Measurements from ENCODE around the gene SMCO3. TPM values are rescaled to one million over a fixed set of nuclear protein-coding genes. Genes with fewer than 3 reads are reported as not detected.

The SMCO3 gene
- total RNA-seq, 1 donor, result not detected

Other genes with a start within 250 kb of the SMCO3 start
- gene PLBD1, start 246.3 kb downstream of the SMCO3 start, total RNA-seq, result 1.1 TPM
- gene GUCY2C, start 117.6 kb downstream of the SMCO3 start, total RNA-seq, result not detected
- 6.5 TPM for gene WBP11, start 10.7 kb downstream of the SMCO3 start, total RNA-seq
- 0.27 TPM for gene C12orf60, start 10.5 kb downstream of the SMCO3 start, total RNA-seq
- 0.27 TPM for gene ART4, start 29.3 kb upstream of the SMCO3 start, total RNA-seq
- under 0.01 TPM for gene MGP, start 71.7 kb upstream of the SMCO3 start, total RNA-seq
- 1.3 TPM for gene ERP27, start 124.4 kb upstream of the SMCO3 start, total RNA-seq
- 759 TPM for gene ARHGDIB, start 147.4 kb upstream of the SMCO3 start, total RNA-seq
- under 0.01 TPM for gene PDE6H, start 158.9 kb upstream of the SMCO3 start, total RNA-seq

Data from hematopoietic multipotent progenitor cell (in vitro differentiated cells).